T-helper 1 cell (primary cell): ENCODE data around the gene DHRS3.

Source experiments
- DNase-seq, 5 donors: peaks; one replicate each; pipeline ENCODE4 v3.0.0-alpha.2; 2012 to 2020

The DHRS3 gene

DNA sequence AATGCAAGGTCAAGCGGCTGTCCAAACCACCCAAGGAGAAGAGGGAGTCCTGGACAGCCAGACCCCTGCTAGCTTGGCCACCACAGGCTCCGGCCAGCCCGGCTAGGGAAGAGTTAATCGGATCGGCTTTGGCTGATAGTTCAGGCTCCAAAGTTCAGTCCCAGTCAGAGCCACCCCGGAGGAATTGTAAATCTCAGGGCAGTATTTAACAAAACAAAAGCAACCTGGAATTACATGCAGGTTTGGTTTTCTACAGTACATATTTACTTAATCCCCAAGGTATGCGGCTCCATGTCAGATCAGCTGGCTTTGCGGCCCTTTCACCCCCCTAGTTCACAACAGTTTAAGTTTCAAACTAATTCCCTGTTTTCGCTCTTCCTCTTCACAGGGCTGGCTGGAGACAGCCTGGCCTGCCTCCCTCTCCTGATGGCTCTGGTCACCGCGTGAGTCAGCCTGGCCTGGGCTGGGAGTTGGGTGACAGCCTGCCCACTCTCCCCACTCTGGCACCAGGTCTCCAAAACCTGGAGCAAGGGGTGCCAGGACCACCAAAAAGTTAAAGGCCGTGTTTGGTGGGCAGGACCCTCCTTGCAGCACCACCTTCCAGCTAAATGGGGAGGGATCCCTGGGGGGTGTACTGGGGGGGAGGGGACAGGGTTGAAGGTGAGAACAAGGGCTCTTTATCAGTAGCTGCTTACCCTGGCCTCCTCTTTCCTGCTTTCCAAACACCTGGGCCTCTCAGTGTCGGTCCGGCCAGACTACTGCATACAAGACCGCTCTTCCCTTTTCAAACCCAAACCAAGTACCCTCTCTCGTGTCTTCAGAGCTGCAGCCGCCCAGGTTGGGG, 1.9 kb downstream of the DHRS3 start:
- DNase-seq, result no peak

DNA sequence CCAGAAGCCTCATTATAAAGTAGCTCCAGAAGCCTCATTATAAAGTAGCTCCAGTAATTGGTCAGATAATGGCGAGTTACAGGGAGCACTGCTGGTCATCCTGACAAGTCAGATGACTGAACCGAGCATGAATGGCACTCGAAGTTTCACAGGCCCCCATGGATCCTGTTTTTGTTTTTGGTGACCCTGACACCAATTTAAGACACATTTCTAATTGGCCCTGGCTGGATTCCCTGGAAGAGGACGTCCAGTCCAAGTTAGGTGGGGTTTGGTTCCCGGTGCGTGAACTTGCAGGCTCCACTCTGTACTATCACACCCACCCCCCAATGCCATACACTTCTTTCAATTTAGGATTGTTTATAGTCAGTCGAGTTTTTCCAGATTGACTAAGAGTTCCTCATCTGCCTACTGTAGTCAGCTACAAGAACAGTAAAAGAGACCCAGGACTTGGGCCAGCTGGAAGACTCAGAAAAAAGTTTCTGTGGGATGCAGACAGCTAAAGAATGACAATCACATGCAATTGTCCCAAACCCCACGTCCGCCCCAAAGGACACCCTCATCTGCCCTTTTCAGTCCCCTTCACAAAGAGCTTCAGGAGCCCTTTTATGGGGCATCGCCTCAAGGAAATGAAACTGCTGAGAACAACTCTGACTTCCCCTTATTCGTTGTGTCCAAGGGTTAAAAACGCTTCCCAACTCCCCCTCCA, 2.7 kb downstream of the DHRS3 start:
- no peak for DNase-seq

DNA sequence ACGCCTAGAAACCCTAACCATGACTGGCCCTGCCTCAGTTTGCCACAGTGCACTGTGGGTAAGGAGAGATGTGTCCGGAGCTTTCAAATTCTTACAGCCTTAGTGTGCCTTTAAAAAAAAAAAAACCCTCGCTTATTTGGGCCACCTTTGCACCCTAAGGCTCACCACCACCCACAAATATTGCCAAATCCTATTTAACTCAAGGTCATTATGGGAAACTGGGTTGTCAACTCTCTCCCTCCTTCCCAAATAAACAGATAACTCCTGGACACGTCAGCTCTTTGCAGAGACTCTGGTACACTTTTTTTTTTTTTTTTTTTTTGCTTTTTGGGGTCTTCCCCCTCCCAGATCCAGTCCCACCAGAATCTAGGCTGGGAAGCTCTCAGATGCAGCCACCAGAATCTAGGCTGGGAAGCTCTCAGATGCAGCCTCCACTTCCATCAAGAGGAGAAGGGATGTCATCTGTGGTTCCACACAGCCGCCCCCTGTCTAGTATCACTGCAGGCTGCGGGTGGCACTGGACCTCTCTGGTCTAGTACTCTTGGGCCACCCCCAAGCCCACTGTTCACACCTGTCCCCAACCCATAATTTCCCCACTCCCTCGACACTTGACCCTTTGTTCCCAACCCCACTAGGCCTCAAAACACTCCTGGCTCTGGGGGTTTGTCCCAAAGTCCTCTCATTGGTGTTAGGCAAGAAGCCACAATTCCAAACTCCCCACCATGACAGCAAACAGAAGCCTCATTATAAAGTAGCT, 3.4 kb downstream of the DHRS3 start:
- no peak for DNase-seq

DNA sequence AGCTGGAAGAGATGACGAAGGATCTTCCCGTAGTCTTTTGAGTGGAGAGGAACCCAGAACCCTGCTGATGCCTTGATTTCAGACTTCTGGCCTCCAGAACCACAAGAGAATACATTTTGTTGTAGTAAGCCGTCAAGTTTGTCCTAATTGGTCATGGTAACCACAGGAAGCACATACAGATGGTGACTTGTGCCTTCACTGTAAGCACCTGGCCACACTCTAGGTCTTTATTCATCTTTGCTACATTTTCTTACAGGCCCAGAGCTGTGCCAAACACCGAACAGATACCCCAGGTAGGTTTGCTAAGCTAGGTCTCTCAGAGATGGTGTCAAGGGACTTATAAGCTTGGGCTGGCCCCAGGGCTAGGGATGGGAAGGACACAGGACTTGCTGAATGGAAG, 4.8 kb downstream of the DHRS3 start:
- DNase-seq, result no peak

DNA sequence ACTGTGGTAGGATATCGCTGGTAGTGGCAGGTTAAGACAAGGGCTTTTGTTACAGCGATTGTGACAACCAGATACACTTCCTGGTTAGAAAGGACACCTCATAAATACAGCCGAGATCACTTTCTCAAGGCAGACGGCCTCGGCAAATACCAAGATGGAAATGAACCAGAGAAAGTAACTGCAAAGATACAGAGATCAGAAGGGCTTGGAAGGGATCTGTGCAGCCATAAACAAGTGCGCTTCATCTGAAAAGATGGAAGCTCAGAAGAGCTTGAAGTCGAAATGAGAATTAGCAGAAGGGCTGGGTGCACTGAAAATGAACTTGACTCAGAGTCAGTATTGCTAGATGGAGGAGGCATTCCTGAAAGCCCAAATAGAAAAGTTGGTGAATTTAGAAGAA, 7.1 kb downstream of the DHRS3 start:
- DNase-seq, result no peak

DNA sequence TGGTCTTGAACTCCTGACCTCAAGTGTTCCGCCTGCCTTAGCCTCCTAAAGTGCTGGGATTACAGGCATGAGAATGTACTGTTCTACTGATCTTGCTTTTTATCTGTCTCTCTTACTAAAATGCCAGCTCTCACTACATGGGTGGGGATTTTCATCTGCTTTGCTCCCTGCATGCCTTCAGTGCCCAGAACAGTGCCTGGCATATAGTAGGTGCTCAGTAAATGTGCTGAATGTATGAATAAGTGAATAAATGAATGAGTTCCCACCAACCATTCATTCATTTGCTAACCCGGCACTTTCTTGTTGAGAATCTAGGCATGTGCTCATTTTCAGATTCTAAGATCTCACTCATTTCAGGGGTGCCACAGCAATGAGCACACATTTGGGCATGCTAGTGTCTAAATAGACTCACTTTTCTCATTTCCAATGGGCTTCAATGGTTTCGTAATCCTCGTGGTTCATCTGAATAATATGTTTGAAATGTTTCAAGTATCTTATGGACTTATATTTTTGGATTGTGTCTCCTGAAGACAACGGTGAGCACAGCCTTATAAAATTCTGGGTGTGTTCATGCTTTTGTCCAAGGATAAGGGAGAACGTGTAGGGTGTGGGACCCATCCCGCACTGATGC, 7.6 kb downstream of the DHRS3 start:
- no peak for DNase-seq

DNA sequence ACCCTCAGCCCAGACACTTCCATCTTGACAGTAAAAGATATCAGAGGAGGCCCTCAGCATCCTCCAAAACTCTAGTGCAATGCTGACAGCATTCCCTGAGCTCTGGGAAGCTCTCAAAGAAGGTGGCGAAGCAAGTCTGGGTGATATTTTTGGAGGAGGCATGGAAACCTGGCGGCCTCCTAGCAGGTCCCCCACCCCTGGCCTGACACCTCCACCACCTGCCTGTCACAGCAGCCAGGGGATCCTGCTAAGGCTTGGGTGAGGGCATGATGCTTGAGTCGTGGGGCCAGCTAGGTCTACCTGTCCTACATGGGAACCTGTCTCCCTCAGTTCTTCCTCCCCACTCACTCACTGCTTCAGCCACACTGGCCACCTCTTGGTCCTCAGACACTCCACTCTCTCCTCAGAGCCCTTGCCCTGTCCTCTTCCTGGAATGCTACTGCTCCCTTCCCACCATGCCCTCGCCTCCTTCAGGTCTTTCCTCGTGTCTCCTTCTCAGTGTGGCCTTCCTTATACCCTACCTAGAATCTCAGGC, 8.5 kb downstream of the DHRS3 start:
- DNase-seq, result no peak

DNA sequence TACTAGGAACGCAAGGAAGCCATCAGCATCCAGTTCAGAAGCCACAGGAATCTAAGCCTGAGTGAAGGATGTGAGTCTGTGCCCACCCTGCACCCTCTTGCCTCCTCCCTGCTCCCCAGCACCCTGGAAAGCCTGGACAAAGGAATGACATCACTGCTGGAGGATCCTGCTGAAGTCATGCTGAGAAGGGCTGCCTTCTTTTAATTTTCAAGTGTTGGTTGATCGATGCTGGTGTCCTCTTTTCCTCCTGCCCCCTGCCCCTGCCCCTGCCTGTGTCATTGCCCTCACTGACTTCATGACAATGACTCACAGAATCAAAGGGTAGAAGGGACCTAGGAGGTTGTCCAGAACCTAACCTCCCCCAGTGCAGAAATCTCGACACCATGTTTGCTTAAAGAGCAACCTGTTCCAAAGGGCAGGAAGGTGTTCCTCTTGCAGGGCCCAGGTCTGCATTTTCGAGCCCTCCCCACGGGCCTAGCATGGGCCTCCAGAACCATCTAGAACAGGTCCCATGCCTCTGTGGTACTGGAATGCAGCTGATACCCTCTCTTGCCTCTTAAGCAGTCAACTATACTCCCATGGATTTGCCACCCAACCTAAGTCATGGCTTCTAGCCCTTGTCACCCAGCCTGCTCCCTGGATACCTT, 9.6 kb downstream of the DHRS3 start:
- DNase-seq, result no peak

DNA sequence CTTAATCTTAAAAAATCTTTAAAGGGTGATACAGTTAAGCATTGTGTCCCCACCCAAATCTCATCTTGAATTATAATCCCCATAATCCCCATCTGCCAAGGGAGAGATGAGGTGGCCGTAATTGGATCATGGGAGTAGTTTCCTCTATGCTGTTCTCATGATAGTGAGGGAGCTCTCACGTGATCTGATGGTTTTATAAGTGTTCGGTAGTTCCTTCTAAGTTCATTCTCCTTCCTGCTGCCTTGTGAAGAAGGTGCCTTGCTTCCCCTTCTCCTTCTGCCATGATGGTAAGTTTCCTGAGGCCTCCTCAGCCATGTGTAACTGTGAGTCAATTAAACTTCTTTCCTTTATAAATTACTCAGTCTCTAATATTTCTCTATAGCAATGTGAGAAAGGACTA, 10.7 kb downstream of the DHRS3 start:
- no peak for DNase-seq

DNA sequence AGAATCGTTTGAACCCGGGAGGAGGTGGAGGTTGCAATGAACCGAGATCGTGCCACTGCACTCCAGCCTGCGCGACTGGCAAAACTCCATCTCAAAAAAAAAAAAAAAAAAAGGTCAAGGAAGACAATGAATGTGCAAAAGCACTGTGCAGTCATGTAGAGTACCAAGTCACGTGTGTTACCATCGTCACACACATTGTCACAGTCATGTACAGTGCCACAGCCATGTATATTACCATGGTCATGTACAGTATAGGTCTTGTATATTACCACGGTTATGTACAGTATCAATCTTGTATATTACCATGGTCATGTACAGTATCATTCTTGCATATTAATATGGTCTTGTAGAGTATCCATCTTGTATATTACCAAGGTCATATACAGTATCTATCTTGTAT, 13.0 kb downstream of the DHRS3 start:
- no peak for DNase-seq

DNA sequence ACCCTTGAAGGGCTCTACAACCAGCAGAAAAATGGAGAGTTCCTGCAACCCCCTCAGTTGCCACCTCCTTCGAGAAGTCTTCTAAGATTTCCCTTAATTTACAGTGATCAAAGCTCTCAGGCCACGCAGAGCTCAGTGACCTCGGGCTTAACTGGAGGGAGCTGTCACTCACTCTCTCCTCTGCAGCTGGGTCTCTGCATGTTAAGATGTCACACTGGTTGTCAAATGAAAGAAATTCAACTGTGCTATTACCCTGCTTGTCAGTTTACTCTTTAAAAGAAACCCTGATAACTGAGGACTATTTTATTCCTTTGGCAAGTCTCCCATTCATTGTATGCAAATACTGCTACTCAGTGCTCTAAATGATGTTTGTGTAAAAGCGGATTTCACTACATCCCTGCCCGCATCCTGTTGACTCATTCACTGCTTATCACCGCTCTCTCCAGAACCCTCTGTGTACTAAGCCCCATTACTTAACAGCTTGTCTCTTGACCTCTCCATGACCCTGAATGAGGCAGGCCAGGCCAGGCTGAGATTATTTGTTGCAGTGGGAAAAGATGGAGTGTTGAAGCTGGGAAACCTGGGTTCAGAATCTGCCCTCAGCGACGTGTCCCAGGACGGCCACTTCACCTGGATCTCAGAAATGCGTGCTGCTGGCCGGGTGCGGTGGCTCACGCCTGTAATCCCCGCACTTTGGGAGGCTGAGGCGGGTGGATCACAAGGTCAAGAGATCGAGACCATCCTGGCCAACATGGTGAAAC, 13.7 kb downstream of the DHRS3 start:
- peak in 4 of 5 donors; percentile 27 to 85 (median 53) for DNase-seq

DNA sequence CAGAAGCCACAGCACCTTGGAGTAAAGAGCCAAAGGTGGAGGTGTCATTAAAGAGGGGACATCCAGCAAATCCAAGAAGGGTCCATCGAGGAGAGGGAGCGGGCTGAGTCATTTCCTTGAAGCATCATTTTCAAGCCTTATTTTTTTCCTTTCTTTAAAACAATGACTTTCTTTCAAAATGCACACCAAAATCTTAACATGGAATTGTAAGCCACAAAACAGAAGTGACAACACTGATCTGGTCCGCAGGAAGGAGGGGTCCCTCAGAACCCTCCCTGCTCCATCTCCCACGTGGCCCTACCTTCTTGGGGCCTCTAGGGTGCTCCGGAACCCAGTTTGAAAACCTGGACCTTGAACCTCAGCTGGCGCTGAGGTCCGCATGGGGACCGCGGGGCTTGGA, 14.8 kb downstream of the DHRS3 start:
- no peak for DNase-seq

DNA sequence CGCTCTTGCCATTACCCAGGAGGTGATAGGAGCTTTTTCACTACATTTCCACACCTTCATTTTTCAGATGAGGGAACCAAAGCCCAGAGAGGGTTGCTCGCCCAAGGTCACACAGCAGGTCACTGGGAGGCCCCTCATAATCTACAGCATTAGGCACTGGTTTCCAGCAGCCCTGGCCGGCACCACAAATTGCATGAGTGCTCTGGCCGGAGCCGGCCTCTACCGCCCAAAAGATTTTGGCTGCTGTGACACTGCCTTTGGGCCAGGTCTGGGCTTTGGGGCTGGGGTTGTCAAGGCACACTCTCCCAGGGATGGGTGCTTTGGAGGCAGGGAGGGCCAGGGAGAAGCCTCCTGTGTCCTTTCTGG, 15.4 kb downstream of the DHRS3 start:
- no peak for DNase-seq

DNA sequence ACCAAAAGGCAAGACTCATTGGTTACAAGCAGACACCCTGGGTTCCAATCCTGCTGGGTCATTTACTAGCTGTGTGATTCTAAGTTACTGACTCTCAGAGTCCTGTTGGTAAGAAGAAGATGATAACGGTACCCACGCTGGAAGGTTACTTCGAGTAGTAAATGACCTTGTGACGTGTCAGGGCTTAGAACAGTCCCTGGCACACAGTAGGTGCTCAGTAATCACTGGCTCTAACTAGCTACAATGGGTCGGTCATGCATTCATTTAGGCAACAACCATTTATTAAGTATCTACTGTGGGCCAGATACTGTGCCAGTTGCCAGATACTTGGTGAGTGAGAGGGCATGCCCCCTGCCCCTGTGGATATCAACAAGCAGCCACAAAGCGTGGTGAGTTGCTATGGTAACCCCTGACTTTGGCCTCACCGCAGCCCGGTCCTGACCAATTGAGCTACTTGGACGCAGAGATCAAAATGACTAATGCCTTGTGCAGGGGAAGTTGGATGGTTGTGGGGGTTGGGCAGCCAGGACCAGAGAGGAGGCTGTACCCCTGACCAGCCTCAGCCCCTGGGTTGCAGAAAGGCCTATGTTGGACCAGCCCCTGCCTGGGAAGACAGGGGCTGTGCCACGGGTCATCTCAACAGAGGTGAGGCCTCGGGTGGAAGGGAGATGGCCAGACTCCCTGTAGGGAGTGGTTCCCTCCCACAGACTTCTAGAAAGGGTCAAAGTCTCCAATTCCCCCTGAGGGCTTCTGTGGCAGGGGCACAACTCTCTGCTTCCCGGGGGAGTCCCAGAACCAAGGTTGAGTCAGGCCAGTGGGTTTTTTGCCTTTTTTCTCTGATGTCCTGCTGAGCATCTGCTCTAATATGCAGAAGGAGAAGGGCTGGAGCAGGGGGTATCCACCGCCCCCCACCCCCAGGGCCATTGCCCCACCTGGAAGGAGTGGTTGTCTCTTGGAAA, 16.0 kb downstream of the DHRS3 start:
- no peak for DNase-seq

DNA sequence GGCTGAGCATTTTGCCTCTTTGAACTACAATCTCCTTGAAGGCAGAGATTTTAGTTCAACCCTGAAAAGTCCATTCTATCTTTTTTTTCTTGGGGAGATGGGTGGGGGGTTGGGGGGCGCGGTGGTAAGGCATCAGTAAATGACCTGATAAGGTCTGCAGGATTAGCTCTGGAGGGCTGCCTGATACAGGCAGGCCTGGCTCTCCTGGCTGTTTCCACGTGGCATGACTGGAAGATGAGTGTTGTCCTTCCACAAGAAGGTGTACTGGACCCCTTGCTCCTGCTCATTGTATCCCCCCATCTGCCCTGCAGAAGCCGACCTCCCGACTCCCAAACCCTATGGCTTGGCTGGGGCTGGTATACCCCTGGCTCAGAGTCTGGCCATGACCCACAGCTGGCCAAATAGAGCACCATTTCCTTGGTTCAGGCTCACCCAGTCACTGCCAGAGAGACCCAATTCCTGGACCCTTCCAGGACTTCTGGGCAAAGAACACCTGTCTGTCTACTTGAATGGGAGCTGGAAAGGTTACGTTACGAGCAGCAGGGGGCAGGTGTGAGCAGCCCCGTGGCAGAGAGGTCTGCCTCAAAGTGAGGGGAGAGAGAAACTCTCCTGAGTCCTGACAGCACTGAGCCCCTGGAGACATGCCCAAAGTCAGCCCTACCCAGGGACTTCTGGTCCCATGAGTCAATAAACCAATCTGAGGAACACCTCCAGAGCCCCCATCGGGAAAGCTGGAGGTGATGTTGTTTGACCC, 17.0 kb downstream of the DHRS3 start:
- peak; percentile 36 to 56 (median 46) for DNase-seq

DNA sequence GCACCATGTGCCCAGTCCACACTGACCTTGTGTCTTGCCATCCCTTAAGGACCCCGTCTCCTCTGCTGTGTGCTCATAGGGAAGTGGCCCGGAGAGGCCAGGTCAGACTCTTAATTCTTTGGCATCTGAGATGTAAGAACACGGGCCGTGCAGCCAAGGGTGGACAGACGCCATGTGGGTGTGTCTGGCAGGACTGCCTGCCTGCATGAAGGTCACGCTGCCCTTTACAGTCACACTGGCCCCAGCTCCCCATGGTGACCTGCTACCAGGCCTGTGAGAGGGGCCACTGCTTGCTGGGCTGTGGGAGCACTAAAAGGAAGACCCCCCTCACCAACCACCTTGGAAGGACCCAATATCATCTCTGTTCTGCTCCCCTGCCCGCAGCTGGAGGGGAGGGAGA, 17.7 kb downstream of the DHRS3 start:
- DNase-seq, result no peak

DNA sequence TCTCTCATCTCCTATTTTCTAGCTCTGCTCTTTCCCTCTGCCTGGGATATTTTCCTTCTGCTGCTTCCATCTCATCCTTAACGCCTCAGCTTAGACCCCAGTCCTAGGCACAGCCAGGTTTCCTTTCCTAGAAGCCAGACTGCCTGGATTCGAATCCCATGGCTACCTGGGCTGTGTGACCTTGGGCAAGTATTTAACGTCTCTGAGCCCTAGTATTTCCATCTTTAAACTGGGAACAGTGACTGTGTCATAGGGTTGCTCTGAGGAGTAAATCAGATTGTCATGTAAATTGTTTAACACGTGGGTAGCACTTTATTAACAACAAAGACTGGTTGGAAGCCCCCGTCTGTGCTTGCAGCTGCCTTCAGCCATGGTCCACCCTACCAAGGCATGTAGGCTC, 18.4 kb downstream of the DHRS3 start:
- no peak for DNase-seq

DNA sequence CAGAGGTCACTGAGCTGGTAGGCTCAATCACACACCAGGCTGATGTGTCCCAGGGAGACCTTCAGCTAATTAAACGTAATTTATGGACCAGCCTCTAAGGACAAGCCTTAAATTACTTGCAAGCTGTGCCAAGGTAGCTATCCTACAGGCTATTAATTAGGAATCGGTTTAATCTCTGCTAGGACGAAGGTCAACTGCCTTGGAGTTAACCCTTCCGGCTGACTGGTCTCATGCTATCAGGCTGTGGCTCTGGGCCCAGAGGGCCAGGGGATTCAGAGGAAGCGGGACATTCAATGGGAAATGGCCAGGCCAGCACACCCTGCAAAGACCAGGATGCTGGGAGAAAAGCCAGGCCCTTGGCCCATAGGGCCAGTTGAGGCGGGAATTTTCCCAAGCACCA, 19.0 kb downstream of the DHRS3 start:
- no peak for DNase-seq

DNA sequence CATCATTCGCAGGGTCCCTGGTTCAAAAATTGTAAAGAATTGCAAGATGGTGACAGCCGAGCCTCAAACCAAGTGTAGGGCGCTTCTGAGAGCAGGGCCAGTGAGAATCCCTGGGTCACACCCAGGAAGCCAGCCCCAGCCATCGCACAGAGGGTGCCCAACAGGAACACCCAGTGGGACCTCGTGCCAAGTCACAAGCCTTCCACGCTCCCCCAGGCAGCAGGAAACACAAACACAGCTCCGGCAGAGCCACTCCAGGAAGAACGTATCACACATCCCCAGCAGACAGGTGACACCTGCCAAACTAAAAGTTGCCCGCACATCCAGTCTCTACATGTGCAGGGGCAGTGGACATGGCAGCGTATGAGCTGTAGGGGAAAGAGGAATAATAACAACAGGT, 20.2 kb downstream of the DHRS3 start:
- DNase-seq, result no peak
